RWPE2 (cell line): ENCODE measurements around the gene ERV3-1.
"Not testable (repeated sequence)": the region's sequence is repeated elsewhere in the genome, so short reads cannot be mapped to it uniquely, and the experiment has no call there.

Experiments used
- ATAC-seq: fragments of 200-7000 bp; cut with Tn5 transposase; 3 replicates; pipeline ENCODE4 v1.9.1; 2021; ENCODE audit warnings: low read depth
- DNase-seq: peaks from one replicate; pipeline ENCODE4 v3.0.0-alpha.2; 2020; ENCODE audit warnings: low spot score
- H3K27ac ChIP-seq: fragments of 450-650 bp; 2 replicates; pipeline ENCODE4 v1.5.1; 2017; ENCODE audit warnings: mild to moderate bottlenecking; ENCODE audit not compliant: poor library complexity, severe bottlenecking
- H3K27me3 ChIP-seq: fragments of 250-450 bp; sonication (Bioruptor Pico); 2 replicates; pipeline ENCODE4 v1.5.1; 2021; ENCODE audit warnings: mild to moderate bottlenecking, moderate library complexity; ENCODE audit not compliant: insufficient read depth, poor library complexity, severe bottlenecking
- H3K36me3 ChIP-seq: fragments of 250-450 bp; sonication (Bioruptor Pico); 2 replicates; pipeline ENCODE4 v1.5.1; 2020; ENCODE audit warnings: low read depth, mild to moderate bottlenecking, moderate library complexity
- H3K4me1 ChIP-seq: fragments of 250-450 bp; sonication (Bioruptor Pico); 2 replicates; pipeline ENCODE4 v1.5.1; 2021; ENCODE audit warnings: mild to moderate bottlenecking, moderate library complexity; ENCODE audit not compliant: insufficient read depth, poor library complexity, severe bottlenecking
- H3K4me3 ChIP-seq: fragments of 250-450 bp; sonication (Bioruptor Pico); 2 replicates; pipeline ENCODE4 v1.5.1; 2021; ENCODE audit warnings: mild to moderate bottlenecking, moderate library complexity; ENCODE audit not compliant: severe bottlenecking
- H3K9me3 ChIP-seq: fragments of 250-450 bp; sonication (Bioruptor Pico); 2 replicates; pipeline ENCODE4 v1.5.1; 2021; ENCODE audit warnings: mild to moderate bottlenecking, moderate library complexity; ENCODE audit not compliant: severe bottlenecking
- CTCF ChIP-seq: fragments of 450-650 bp; IDR thresholded peaks from one replicate; pipeline ENCODE4 v1.5.1; 2017; ENCODE audit warnings: mild to moderate bottlenecking, moderate library complexity; ENCODE audit not compliant: poor library complexity, severe bottlenecking

The ERV3-1 gene

DNA sequence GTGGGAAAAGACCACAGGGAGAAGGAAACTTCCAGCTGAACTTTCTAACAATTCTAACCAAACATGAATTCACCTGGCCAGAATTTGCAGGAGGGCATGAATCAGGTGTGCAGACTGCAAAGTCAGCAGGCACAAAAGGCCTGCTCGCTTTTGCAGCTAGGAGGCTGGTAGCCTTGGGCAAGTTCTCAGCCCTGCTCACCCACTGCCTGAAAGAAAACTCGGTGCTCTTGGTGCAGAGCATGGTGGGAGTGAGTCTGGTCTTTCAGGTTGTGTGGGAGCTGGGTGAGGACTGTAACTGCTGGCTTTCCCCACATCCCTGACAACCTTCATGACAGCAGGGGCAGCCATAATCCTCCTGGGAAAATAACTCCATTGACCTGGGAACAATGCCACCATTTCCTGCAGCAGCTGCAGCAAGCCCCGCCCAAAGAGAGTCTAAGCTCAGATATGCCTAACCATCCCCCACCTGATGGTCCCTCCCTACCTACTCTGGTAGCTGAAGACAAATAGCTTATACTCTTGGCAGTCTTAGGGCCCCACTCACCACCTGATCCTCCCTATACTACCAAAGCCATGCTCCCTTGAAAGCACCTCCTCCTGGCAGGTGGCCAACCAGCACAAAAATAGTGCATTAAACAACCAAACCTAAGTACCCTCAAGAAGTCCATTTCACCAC is 47.3 kb downstream of the ERV3-1 start:
- no peak for ATAC-seq
- no peak for DNase-seq

DNA sequence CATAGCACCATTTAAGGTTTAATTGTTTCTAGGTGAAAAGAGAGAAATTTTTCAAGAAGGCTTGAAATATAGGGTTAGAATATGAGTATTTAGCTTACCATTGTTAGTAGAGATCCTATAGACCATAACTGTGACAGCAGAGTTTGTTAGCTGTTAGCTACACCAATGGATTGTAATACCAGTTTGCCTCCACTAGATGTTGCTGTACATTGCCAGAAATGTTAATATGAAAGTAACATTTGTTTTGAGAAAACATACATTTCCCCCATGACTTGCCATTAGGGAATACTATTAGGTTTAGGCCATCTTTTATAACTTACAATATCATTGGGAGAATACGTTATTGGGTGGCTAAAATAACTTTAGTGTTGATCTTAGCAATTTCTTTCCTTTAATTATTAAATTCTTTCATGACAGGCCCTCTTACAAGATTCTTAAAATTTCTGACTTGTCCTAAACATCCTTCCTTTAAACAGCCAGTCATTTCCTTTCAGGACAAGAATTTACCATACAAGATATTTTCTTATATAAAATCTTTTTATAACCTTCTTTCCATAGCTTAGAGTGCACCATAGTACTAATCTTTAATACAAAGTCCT is 55.1 kb downstream of the ERV3-1 start:
- H3K36me3 ChIP-seq: no peaks in the 10 kb centered on the region
- peak; percentile 86 for TF ChIP-seq CTCF
- no peaks in the 10 kb centered on the region for H3K4me1 ChIP-seq
- no peak overlapping the region for H3K4me3 ChIP-seq
- no peaks in the 10 kb centered on the region for H3K9me3 ChIP-seq
- ATAC-seq (peak; percentile 50; the same call in 2 of the 3 replicates), DNase-seq (no peak)
- H3K27ac ChIP-seq: no peak overlapping the region
- H3K27me3 ChIP-seq: peaks cover 25% of the 10 kb centered on the region

More for the DNA sequence above, 47.3 kb downstream of the ERV3-1 start:
- no peak for TF ChIP-seq CTCF
- H3K36me3 ChIP-seq: no peaks in the 10 kb centered on the region
- H3K27me3 ChIP-seq: no peaks in the 10 kb centered on the region
- H3K4me1 ChIP-seq: no peaks in the 10 kb centered on the region
- no peaks in the 10 kb centered on the region for H3K9me3 ChIP-seq
- H3K27ac ChIP-seq: no peak overlapping the region
- H3K4me3 ChIP-seq: no peak overlapping the region

- peaks cover 26% of the 10 kb centered on the region for H3K27me3 ChIP-seq
- not testable (repeated sequence) for H3K36me3 ChIP-seq, H3K27ac ChIP-seq, H3K4me1 ChIP-seq, H3K4me3 ChIP-seq, H3K9me3 ChIP-seq, ATAC-seq, DNase-seq
These were observed 55.8 kb downstream of the ERV3-1 start for GRCh38 chr7:64950673-64951072.

DNA sequence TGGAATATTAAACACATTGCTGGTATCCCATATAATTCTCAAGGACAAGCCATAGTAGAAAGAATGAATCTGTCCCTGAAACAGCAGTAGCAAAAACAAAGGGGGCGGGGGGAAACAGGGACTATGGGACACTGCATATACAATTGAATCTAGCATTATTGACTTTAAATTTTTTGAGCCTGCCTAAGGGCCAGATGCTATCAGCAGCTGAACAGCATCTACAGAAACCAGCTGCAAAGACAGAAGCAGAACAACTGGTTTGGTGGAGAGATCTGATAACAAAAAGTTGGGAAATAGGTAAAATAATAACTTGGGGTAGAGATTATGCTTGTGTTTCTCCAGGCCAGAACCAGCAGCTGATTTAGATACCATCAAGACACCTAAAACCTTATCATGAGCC is 57.7 kb downstream of the ERV3-1 start:
- not testable (repeated sequence) for DNase-seq, H3K27ac ChIP-seq, H3K4me1 ChIP-seq, ATAC-seq, H3K9me3 ChIP-seq, H3K36me3 ChIP-seq, H3K4me3 ChIP-seq
- H3K27me3 ChIP-seq: peaks cover 26% of the 10 kb centered on the region

DNA sequence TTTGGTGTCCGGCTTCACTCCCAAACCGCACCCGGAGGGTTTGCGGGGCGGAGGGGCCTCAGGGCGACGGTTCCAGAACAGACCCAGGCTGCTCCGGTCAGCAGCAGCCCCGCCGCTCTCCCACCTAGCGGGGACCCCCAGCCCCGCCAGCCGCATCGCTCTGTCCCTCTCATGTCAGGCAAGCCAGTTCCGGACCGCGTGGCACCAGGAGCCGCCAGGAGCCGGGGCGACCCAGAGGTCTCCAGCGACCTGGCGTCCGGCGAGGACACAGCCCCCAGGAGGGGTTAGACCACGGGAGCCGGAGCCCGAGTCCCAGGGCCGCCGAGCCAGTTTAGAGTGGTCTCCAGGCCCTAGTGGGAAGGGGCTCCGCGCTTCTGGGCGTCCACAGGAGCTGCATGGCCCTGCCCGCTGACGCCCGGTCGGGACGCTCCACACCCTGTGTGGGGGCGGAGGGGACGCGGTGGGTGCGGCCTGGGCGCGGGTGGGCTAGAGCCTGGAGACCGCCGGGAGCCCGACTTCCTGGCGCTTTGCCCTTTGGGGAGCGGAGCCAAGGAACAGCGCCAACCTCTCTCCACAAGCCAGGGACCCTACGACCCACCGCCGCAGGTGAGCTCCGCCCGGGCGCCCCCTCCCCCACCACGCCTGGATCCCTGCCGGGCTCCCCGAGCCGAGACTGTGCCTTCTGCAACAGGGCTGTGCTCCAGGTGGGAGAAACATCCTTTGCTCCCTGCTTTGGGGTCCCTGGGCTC is 59.1 kb downstream of the ERV3-1 start:
- no peaks in the 10 kb centered on the region for H3K9me3 ChIP-seq
- ATAC-seq (peak; percentile 38; the same call in 1 of the 3 replicates), DNase-seq (no peak)
- TF ChIP-seq CTCF: no peak
- no peaks in the 10 kb centered on the region for H3K4me1 ChIP-seq
- H3K4me3 ChIP-seq: peak overlapping the region; percentile 6
- peaks cover 26% of the 10 kb centered on the region for H3K27me3 ChIP-seq
- no peaks in the 10 kb centered on the region for H3K36me3 ChIP-seq
- no peak overlapping the region for H3K27ac ChIP-seq
